Measurements from ENCODE around the gene TCN2. TPM values are rescaled to one million over a fixed set of nuclear protein-coding genes. Genes with fewer than 3 reads are reported as not detected.

The TCN2 gene
- total and polyA plus RNA-seq, 2 of the 4 experiments (the other 2 are of a cell fraction), result 1.3 to 3.6 TPM

DNA sequence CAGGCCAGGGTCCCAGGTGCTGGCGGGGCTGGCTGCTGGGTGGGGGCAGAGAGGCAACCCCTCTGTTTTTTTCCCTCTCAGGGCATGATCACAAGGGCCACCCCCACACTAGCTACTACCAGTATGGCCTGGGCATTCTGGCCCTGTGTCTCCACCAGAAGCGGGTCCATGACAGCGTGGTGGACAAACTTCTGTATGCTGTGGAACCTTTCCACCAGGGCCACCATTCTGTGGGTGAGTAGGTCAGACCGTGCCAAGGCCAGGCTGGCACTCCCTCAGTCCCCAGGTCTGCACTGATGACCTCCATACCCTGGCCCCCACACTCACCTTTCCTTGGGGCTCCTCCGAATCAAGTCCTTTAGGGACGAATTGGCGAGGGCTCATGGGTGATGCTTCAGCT is 7.3 kb downstream of the TCN2 start:
- Histone ChIP-seq H3K9ac (ENCODE audit: low read depth, low read length) (no peak overlapping the region), H2AK5ac (ENCODE audit: low read depth, low read length) (no peak overlapping the region), H3K18ac (ENCODE audit: low read depth, low read length) (no peak overlapping the region), H4K8ac (ENCODE audit: low read depth in 2 of 2, low read length in 2 of 2) (no peak overlapping the region), H3K36me3 (ENCODE audit: control insufficient read depth, insufficient read depth, low read length) (no peaks in the 10 kb centered on the region), H3K9me3 (ENCODE audit: control insufficient read depth, insufficient read depth, low read length) (no peaks in the 10 kb centered on the region), H4K91ac (ENCODE audit: insufficient read depth, low read depth, low read length) (no peak overlapping the region), H3K14ac (replicated peaks; ENCODE audit: low read depth, low read length) (no peak overlapping the region), H2AK9ac (replicated peaks; ENCODE audit: low read depth, low read length, poor library complexity) (no peak overlapping the region), H3K4ac (ENCODE audit: low read depth, low read length) (no peak overlapping the region), H3K79me1 (ENCODE audit: low read depth in 1 of 2, low read length in 2 of 2) (no peaks in the 10 kb centered on the region), H4K5ac (ENCODE audit: low read depth, low read length) (no peak overlapping the region), H3K27ac (ENCODE audit: insufficient read depth, low read length) (no peak overlapping the region), H4K20me1 (ENCODE audit: insufficient read depth, low read length) (no peaks in the 10 kb centered on the region), H3K9me1 (ENCODE audit: insufficient read depth, low read length) (peaks cover 8% of the 10 kb centered on the region), H3K4me3 (ENCODE audit: insufficient read depth, low read depth, low read length) (no peak overlapping the region), H2BK120ac (ENCODE audit: low read depth, low read length) (no peak overlapping the region), H2AFZ (replicated peaks; ENCODE audit: low read length, poor library complexity) (no peak overlapping the region), H3K4me2 (ENCODE audit: low read depth, low read length) (no peak overlapping the region), H2BK15ac (ENCODE audit: low read depth, low read length) (no peak overlapping the region), H3K4me1 (ENCODE audit: control insufficient read depth, insufficient read depth, low read length) (peaks cover 5% of the 10 kb centered on the region; the same call in 1 of the 2 replicates), H3K56ac (ENCODE audit: extremely low read depth, insufficient read depth, low read length) (no peak overlapping the region), H2BK20ac (ENCODE audit: low read depth, low read length) (no peak overlapping the region), H3K27me3 (ENCODE audit: control insufficient read depth, insufficient read depth, low read length) (no peaks in the 10 kb centered on the region), H2BK5ac (ENCODE audit: low read depth, low read length, poor library complexity, severe bottlenecking) (no peak overlapping the region), H3K23ac (ENCODE audit: low read depth, low read length) (no peak overlapping the region)
- intact Hi-C loops (cut with micrococcal nuclease), result no loop called here
- in situ Hi-C loops (cut with MboI; ENCODE audit: low sequenced_read_pairs), result loop anchor here (10.0 kb wide), 1 partner anchor 291 kb away; no protein-coding TSS in a partner anchor
- no TSS peak for BruUV-seq (replicated peaks)
- CTCF ChIA-PET, result no interaction called here
- TF ChIP-seq MXI1 (IDR thresholded peaks at IDR 0.05; ENCODE audit: borderline replicate concordance, low read depth, low read length) (no peak), MAFK (IDR thresholded peaks at IDR 0.05; ENCODE audit: low read depth, low read length) (no peak), FOS (IDR thresholded peaks at IDR 0.05; ENCODE audit: low read depth, low read length) (no peak), MAZ (IDR thresholded peaks at IDR 0.05; ENCODE audit: borderline replicate concordance, low read depth, low read length) (no peak), CEBPB (IDR thresholded peaks at IDR 0.05; ENCODE audit: low read depth, low read length) (no peak), SMC3 (IDR thresholded peaks at IDR 0.05; ENCODE audit: low read depth, low read length) (no peak), CTCF (conservative IDR thresholded peaks at IDR 0.05; ENCODE audit: low read depth, low read length) (no peak), RCOR1 (IDR thresholded peaks at IDR 0.05; ENCODE audit: insufficient replicate concordance, low read length) (no peak), USF2 (IDR thresholded peaks at IDR 0.05; ENCODE audit: low read depth, low read length) (no peak), POLR2A (IDR thresholded peaks at IDR 0.05; ENCODE audit: low read depth, low read length) (no peak), CHD1 (IDR thresholded peaks at IDR 0.05; ENCODE audit: low read depth, low read length) (no peak)
- TF ChIP-seq, protein P1, sequence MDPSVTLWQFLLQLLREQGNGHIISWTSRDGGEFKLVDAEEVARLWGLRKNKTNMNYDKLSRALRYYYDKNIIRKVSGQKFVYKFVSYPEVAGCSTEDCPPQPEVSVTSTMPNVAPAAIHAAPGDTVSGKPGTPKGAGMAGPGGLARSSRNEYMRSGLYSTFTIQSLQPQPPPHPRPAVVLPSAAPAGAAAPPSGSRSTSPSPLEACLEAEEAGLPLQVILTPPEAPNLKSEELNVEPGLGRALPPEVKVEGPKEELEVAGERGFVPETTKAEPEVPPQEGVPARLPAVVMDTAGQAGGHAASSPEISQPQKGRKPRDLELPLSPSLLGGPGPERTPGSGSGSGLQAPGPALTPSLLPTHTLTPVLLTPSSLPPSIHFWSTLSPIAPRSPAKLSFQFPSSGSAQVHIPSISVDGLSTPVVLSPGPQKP (IDR thresholded peaks at IDR 0.05; ENCODE audit: borderline replicate concordance, low read depth, low read length), result no peak
- DNase-seq (no peak), ATAC-seq (ENCODE audit: low read depth) (no peak)
- WGBS, 2 experiments (ENCODE audit: extremely low coverage in 2 of 2, insufficient read length in 1 of 2), result no CpG with 5 or more reads among the region's 7 CpGs
- POLR2A ChIA-PET (ENCODE audit: unreplicated experiment), result interaction anchor here (0.6 kb wide), 1 partner anchor 14 kb away, joined by 3 read pairs; no protein-coding TSS in a partner anchor
- dilution Hi-C loops (cut with HindIII; ENCODE audit: low sequenced_read_pairs, unreplicated experiment), result no loop called here
